K562 (cell line): ENCODE measurements around the gene ZNF800. TPM values are rescaled to one million over a fixed set of nuclear protein-coding genes. Genes with fewer than 3 reads are reported as not detected.

ENCODE experiments used
- ARNT ChIP-seq, 2 experiments: fragments of 450-650 bp; IDR thresholded peaks; 2 replicates each; pipeline ENCODE4 v1.6.1; 2016; ENCODE audit warnings: mild to moderate bottlenecking in 1 of 2
- JUNB ChIP-seq: fragments of 450-650 bp; formaldehyde crosslinking; conservative IDR thresholded peaks from 2 replicates; pipeline ENCODE4 v1.4.0; 2020; ENCODE audit warnings: mild to moderate bottlenecking
- NFE2 ChIP-seq: IDR thresholded peaks from 2 replicates; pipeline ENCODE4 v1.6.1; 2014; ENCODE audit warnings: antibody characterized with exemption, low read depth
- NFXL1 ChIP-seq: fragments of 450-650 bp; formaldehyde crosslinking; IDR thresholded peaks from 2 replicates; pipeline ENCODE4 v1.4.0; 2021; ENCODE audit warnings: mild to moderate bottlenecking
- RBM15 ChIP-seq: fragments of 200-400 bp; formaldehyde crosslinking; IDR thresholded peaks from 2 replicates; pipeline ENCODE4 v1.6.1; 2018; ENCODE audit warnings: mild to moderate bottlenecking, low read length, moderate library complexity; ENCODE audit not compliant: insufficient read depth
- ZNF445 ChIP-seq: fragments of 250-450 bp; sonication (Bioruptor Pico); IDR thresholded peaks from 2 replicates; pipeline ENCODE4 v1.4.0; 2020; ENCODE audit warnings: low read depth, mild to moderate bottlenecking, moderate library complexity
- ZNF589 ChIP-seq: fragments of 200-800 bp; sonication (Bioruptor generic); IDR thresholded peaks from 2 replicates; pipeline ENCODE4 v1.6.1; 2016; ENCODE audit warnings: low read depth, missing genetic modification characterization, missing compliant biosample characterization
- ZNF79 ChIP-seq: fragments of 250-450 bp; sonication (Bioruptor Pico); IDR thresholded peaks from 2 replicates; pipeline ENCODE4 v1.4.0; 2020; ENCODE audit warnings: low read depth, mild to moderate bottlenecking, moderate library complexity
- ZNF830 ChIP-seq: fragments of 250-450 bp; sonication (Bioruptor Pico); IDR thresholded peaks from 2 replicates; pipeline ENCODE4 v1.5.0; 2021; ENCODE audit warnings: mild to moderate bottlenecking
- polyA plus RNA-seq, 8 experiments: library from polyadenylated mRNA; depleted of rRNA in 4 of 8; stranded (reverse) in 5 of 8; unstranded in 3 of 8; fragments of >200 nt; fragmentation: Nextera tagmentation in 2 of 8; fragmentation: Illumina TruSeq in 1 of 8; extraction: Ambion mirVana in 2 of 8; extraction: Trizol in 1 of 8; gene quantifications; 2 replicates each; pipeline versions ENCODE4 v1.2.1 to v1.2.3, GENCODE V29; 2011 to 2014; ENCODE audit warnings: inconsistent platforms in 1 of 8, missing spikeins in 1 of 8
- total RNA-seq, 7 experiments: library from RNA; depleted of rRNA in 6 of 7; stranded (reverse); fragments of >200 nt in 6 of 7; fragmentation: Illumina TruSeq in 2 of 7; extraction: Trizol in 2 of 7; gene quantifications; 2 replicates each; pipeline versions ENCODE4 v1.2.1 to v1.2.3, GENCODE V29; 2011 to 2021; ENCODE audit warnings: low replicate concordance in 1 of 7
- TF ChIP-seq, protein P1 (sequence below), 2 experiments: fragments of 450-650 bp; formaldehyde crosslinking in 1 of 2; IDR thresholded peaks; 2 replicates each; pipeline versions ENCODE4 v1.4.0 to v1.6.1; 2014 to 2020; ENCODE audit warnings: mild to moderate bottlenecking in 2 of 2, borderline replicate concordance in 1 of 2, low read depth in 1 of 2
- TF ChIP-seq, protein P2 (sequence below): fragments of 250-450 bp; sonication (Bioruptor Pico); IDR thresholded peaks from 2 replicates; pipeline ENCODE4 v1.4.0; 2020; ENCODE audit warnings: mild to moderate bottlenecking, moderate library complexity

Gene ZNF800
- total and polyA plus RNA-seq, 9 of the 15 experiments (the other 6 are each of a cell fraction or from before 2014, with no cell fraction given), result 7.5 to 58.3 (median 33.4) TPM

DNA sequence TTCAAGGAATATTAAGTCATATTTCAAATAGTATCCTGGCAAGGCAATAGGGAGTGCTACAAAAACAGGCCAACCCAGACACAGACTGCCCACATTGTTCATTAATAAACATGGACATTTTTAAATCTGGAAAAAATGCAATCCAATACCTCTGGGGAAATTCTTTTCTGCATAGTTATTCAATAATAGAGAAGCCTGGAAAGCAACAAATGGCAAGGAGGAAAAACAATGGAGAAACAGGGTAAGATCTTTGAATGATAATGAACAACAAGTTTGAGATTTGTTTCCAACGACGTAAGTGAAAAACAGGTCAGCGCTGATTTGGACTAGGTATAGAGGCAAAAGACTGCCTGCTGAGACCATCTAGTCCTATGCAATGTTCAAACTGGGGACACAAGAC is 44.7 kb upstream of the ZNF800 start (continued):
- TF ChIP-seq, protein P1, sequence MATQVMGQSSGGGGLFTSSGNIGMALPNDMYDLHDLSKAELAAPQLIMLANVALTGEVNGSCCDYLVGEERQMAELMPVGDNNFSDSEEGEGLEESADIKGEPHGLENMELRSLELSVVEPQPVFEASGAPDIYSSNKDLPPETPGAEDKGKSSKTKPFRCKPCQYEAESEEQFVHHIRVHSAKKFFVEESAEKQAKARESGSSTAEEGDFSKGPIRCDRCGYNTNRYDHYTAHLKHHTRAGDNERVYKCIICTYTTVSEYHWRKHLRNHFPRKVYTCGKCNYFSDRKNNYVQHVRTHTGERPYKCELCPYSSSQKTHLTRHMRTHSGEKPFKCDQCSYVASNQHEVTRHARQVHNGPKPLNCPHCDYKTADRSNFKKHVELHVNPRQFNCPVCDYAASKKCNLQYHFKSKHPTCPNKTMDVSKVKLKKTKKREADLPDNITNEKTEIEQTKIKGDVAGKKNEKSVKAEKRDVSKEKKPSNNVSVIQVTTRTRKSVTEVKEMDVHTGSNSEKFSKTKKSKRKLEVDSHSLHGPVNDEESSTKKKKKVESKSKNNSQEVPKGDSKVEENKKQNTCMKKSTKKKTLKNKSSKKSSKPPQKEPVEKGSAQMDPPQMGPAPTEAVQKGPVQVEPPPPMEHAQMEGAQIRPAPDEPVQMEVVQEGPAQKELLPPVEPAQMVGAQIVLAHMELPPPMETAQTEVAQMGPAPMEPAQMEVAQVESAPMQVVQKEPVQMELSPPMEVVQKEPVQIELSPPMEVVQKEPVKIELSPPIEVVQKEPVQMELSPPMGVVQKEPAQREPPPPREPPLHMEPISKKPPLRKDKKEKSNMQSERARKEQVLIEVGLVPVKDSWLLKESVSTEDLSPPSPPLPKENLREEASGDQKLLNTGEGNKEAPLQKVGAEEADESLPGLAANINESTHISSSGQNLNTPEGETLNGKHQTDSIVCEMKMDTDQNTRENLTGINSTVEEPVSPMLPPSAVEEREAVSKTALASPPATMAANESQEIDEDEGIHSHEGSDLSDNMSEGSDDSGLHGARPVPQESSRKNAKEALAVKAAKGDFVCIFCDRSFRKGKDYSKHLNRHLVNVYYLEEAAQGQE (IDR thresholded peaks at IDR 0.05; ENCODE audit: borderline replicate concordance), result no peak
- TF ChIP-seq, protein P1 (CRISPR knock-in tag; IDR thresholded peaks at IDR 0.05; ENCODE audit: low read depth), result no peak
- TF ChIP-seq, protein P2, sequence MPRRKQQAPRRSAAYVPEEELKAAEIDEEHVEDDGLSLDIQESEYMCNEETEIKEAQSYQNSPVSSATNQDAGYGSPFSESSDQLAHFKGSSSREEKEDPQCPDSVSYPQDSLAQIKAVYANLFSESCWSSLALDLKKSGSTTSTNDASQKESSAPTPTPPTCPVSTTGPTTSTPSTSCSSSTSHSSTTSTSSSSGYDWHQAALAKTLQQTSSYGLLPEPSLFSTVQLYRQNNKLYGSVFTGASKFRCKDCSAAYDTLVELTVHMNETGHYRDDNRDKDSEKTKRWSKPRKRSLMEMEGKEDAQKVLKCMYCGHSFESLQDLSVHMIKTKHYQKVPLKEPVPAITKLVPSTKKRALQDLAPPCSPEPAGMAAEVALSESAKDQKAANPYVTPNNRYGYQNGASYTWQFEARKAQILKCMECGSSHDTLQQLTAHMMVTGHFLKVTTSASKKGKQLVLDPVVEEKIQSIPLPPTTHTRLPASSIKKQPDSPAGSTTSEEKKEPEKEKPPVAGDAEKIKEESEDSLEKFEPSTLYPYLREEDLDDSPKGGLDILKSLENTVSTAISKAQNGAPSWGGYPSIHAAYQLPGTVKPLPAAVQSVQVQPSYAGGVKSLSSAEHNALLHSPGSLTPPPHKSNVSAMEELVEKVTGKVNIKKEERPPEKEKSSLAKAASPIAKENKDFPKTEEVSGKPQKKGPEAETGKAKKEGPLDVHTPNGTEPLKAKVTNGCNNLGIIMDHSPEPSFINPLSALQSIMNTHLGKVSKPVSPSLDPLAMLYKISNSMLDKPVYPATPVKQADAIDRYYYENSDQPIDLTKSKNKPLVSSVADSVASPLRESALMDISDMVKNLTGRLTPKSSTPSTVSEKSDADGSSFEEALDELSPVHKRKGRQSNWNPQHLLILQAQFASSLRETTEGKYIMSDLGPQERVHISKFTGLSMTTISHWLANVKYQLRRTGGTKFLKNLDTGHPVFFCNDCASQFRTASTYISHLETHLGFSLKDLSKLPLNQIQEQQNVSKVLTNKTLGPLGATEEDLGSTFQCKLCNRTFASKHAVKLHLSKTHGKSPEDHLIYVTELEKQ, result no peak
- no peak for TF ChIP-seq RBM15
- TF ChIP-seq ARNT (IDR thresholded peaks at IDR 0.05), result no peak
- TF ChIP-seq ZNF445 (CRISPR knock-in tag), result no peak
- TF ChIP-seq JUNB (CRISPR knock-in tag), result no peak
- no peak for TF ChIP-seq NFXL1 (CRISPR knock-in tag)
- TF ChIP-seq ZNF79 (CRISPR knock-in tag), result no peak
- no peak for TF ChIP-seq NFE2
- no peak for TF ChIP-seq ZNF830 (CRISPR knock-in tag)
- TF ChIP-seq ZNF589 (CRISPR knock-in tag), result no peak
